Endothelial cell (in vitro differentiated cells): ENCODE data around the gene CX3CL1. TPM values are rescaled to one million over a fixed set of nuclear protein-coding genes. Genes with fewer than 3 reads are reported as not detected.

Experiments used
- DNase-seq: peaks from one replicate; pipeline ENCODE4 v3.0.0; 2021; ENCODE audit warnings: low spot score
- H3K27ac Mint-ChIP-seq: one replicate; pipeline ENCODE4 v1.8.0; 2021; ENCODE audit warnings: mixed read lengths, inconsistent platforms; ENCODE audit not compliant: unreplicated experiment
- H3K27me3 Mint-ChIP-seq: one replicate; pipeline ENCODE4 v1.8.0; 2021; ENCODE audit warnings: mild to moderate bottlenecking, moderate library complexity, mixed read lengths, inconsistent platforms; ENCODE audit not compliant: unreplicated experiment
- H3K36me3 Mint-ChIP-seq: one replicate; pipeline ENCODE4 v1.8.0; 2021; ENCODE audit warnings: mild to moderate bottlenecking, low read depth, mixed read lengths, inconsistent platforms; ENCODE audit not compliant: unreplicated experiment
- H3K4me1 Mint-ChIP-seq: one replicate; pipeline ENCODE4 v1.8.0; 2021; ENCODE audit warnings: mild to moderate bottlenecking, mixed read lengths, inconsistent platforms; ENCODE audit not compliant: unreplicated experiment
- H3K4me3 Mint-ChIP-seq: one replicate; pipeline ENCODE4 v1.8.0; 2021; ENCODE audit warnings: mild to moderate bottlenecking, mixed read lengths, inconsistent platforms; ENCODE audit not compliant: unreplicated experiment
- H3K9me3 Mint-ChIP-seq: one replicate; pipeline ENCODE4 v1.8.0; 2021; ENCODE audit warnings: mixed read lengths, inconsistent platforms; ENCODE audit not compliant: unreplicated experiment
- CTCF ChIP-seq: fragments of 200-600 bp; sonication (generic); IDR thresholded peaks from one replicate; pipeline ENCODE4 v1.5.0; 2021; ENCODE audit warnings: antibody characterized with exemption; ENCODE audit not compliant: unreplicated experiment
- total RNA-seq: library from RNA; stranded (reverse); fragmentation: NEBNext Ultra II Directional; extraction: Animal tissue kit (Norgen Biotek cat#: 25700); gene quantifications from one replicate; pipeline ENCODE4 v1.2.1, GENCODE V29; 2021; ENCODE audit not compliant: unreplicated experiment

Gene CX3CL1
- total RNA-seq, 1 donor from 2014 or later = 9.2 TPM

- no peak for DNase-seq
- Mint-ChIP-seq H3K27ac (no peak overlapping the region), H3K9me3 (no peaks in the 10 kb centered on the region), H3K36me3 (no peaks in the 10 kb centered on the region), H3K4me3 (no peak overlapping the region), H3K4me1 (peaks cover 18% of the 10 kb centered on the region), H3K27me3 (peaks cover 11% of the 10 kb centered on the region)
- TF ChIP-seq CTCF = no peak
Measured at GRCh38 chr16:57411362-57411976, 39.2 kb downstream of the CX3CL1 start.

GRCh38 chr16:57412584-57412983, 40.3 kb downstream of the CX3CL1 start:
- peaks cover 24% of the 10 kb centered on the region for H3K4me1 Mint-ChIP-seq
- no peak overlapping the region for H3K27ac Mint-ChIP-seq
- H3K27me3 Mint-ChIP-seq = peaks cover 13% of the 10 kb centered on the region
- TF ChIP-seq CTCF = no peak
- no peak for DNase-seq
- no peaks in the 10 kb centered on the region for H3K9me3 Mint-ChIP-seq
- H3K4me3 Mint-ChIP-seq = no peak overlapping the region
- no peaks in the 10 kb centered on the region for H3K36me3 Mint-ChIP-seq

- Mint-ChIP-seq H3K36me3 (no peaks in the 10 kb centered on the region), H3K27me3 (peaks cover 15% of the 10 kb centered on the region), H3K4me3 (no peak overlapping the region), H3K27ac (no peak overlapping the region), H3K4me1 (peaks cover 28% of the 10 kb centered on the region), H3K9me3 (no peaks in the 10 kb centered on the region)
- no peak for TF ChIP-seq CTCF
- DNase-seq = no peak
Measured at GRCh38 chr16:57413301-57413730, 41.0 kb downstream of the CX3CL1 start.

- DNase-seq = no peak
- Mint-ChIP-seq H3K36me3 (no peaks in the 10 kb centered on the region), H3K4me3 (no peak overlapping the region), H3K27ac (no peak overlapping the region), H3K9me3 (no peaks in the 10 kb centered on the region), H3K27me3 (peaks cover 15% of the 10 kb centered on the region), H3K4me1 (peaks cover 28% of the 10 kb centered on the region)
- no peak for TF ChIP-seq CTCF
Measured at GRCh38 chr16:57413733-57414132, 41.4 kb downstream of the CX3CL1 start.

- H3K27me3 Mint-ChIP-seq = peaks cover 12% of the 10 kb centered on the region
- H3K4me1 Mint-ChIP-seq = peaks cover 18% of the 10 kb centered on the region
- DNase-seq = no peak
- H3K9me3 Mint-ChIP-seq = no peaks in the 10 kb centered on the region
- no peak for TF ChIP-seq CTCF
- H3K36me3 Mint-ChIP-seq = no peaks in the 10 kb centered on the region
- H3K4me3 Mint-ChIP-seq = no peak overlapping the region
- H3K27ac Mint-ChIP-seq = no peak overlapping the region
Measured at GRCh38 chr16:57416084-57416483, 43.8 kb downstream of the CX3CL1 start.
